Measurements from ENCODE around the gene SYNC.
"Not testable (repeated sequence)": the region's sequence is repeated elsewhere in the genome, so short reads cannot be mapped to it uniquely, and the experiment has no call there.

Gene SYNC

GRCh38 chr1:32685498-32685897, 17.1 kb downstream of the SYNC start:
- no peak for DNase-seq (ENCODE audit: extremely low spot score)
- TF ChIP-seq PKNOX1 (IDR thresholded peaks at IDR 0.05): no peak
- POLR2A ChIA-PET: interaction anchor here (1.0 kb wide), 1 partner anchor 13 kb away, joined by 3 read pairs; no protein-coding TSS in a partner anchor
- CTCF ChIA-PET: no interaction called here

DNA sequence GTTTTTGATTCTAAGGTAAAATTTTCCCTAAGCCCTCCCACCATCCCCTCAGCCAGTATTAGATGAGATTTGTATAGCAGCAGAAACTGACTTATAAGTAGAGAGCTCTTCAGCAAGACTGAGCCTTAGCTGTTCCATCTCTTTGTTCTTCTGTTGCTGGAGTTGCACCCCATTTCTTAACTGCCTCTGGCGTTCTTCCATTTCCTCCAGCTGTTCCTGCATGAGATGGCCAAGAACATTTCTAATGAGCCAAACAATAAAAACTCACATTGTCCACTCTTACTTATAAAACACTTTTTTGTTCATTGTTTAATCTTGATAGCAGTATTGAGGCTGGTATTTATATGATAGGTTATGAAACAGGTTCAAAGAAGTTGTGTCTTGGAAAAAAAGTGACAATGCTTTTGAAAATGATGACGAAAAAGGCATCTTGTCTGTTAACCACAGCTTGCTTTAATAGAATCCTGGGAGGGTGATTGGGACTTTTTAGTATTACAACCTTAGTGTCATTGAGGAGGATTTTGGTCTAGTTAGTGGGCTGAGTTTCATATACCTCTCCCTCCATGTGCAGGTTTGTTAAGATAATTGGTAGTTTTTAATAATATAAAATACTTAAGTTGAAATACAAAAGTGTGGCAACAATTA, 18.3 kb downstream of the SYNC start:
- ChIA-PET POLR2A (no interaction called here), CTCF (interaction anchor here (1.1 kb wide), 1 partner anchor 28 kb away, joined by 3 read pairs; no protein-coding TSS in a partner anchor)
- no peak for DNase-seq (ENCODE audit: extremely low spot score)
- TF ChIP-seq FOXK2 (IDR thresholded peaks at IDR 0.05) (no peak), ZNF384 (IDR thresholded peaks at IDR 0.05) (no peak), HDGF (IDR thresholded peaks at IDR 0.05; ENCODE audit: borderline replicate concordance) (no peak), TARDBP (IDR thresholded peaks at IDR 0.05) (no peak), L3MBTL2 (conservative IDR thresholded peaks at IDR 0.05) (no peak), BHLHE40 (IDR thresholded peaks at IDR 0.05; ENCODE audit: borderline replicate concordance) (no peak), LEF1 (IDR thresholded peaks at IDR 0.05; ENCODE audit: borderline replicate concordance) (no peak), FOXM1 (IDR thresholded peaks at IDR 0.05; ENCODE audit: borderline replicate concordance) (no peak), SP1 (IDR thresholded peaks at IDR 0.05) (no peak), ELF4 (IDR thresholded peaks at IDR 0.05) (no peak), FOXA1 (IDR thresholded peaks at IDR 0.05) (no peak), PKNOX1 (IDR thresholded peaks at IDR 0.05) (no peak), NFRKB (IDR thresholded peaks at IDR 0.05) (no peak), SUZ12 (IDR thresholded peaks at IDR 0.05) (no peak), CTBP1 (IDR thresholded peaks at IDR 0.05; ENCODE audit: borderline replicate concordance) (no peak), ARNT (IDR thresholded peaks at IDR 0.05) (no peak)

DNA sequence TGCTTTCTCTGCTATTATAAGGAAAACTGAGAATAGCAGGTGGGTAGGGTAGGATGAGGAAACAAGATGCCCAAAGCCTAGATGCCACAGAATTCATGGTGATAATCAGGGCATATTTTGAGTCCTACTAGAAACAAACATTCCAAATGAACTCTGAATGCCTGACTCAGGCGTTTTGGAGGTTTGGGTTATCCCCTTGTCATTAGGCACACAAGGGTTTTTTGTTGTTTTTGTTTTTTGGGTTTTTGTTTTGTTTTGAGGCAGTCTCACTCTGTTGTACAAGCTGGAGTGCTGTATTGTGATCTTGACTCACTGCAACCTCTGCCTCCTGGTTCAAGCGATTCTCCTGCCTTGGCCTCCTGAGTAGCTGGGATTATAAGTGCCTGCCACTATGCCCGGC, 19.2 kb downstream of the SYNC start:
- no peak for DNase-seq (ENCODE audit: extremely low spot score)
- CTCF ChIA-PET: no interaction called here
- POLR2A ChIA-PET: no interaction called here
- TF ChIP-seq FOXM1 (IDR thresholded peaks at IDR 0.05; ENCODE audit: borderline replicate concordance) (no peak), L3MBTL2 (conservative IDR thresholded peaks at IDR 0.05) (no peak), LEF1 (IDR thresholded peaks at IDR 0.05; ENCODE audit: borderline replicate concordance) (no peak), HDGF (IDR thresholded peaks at IDR 0.05; ENCODE audit: borderline replicate concordance) (no peak), ARNT (IDR thresholded peaks at IDR 0.05) (no peak), SP1 (IDR thresholded peaks at IDR 0.05) (no peak), ZNF384 (IDR thresholded peaks at IDR 0.05) (no peak), FOXA1 (IDR thresholded peaks at IDR 0.05) (no peak)

GRCh38 chr1:32681999-32682398, 20.6 kb downstream of the SYNC start:
- POLR2A ChIA-PET: no interaction called here
- no peak for DNase-seq (ENCODE audit: extremely low spot score)
- TF ChIP-seq PKNOX1 (IDR thresholded peaks at IDR 0.05) (no peak), FOXA1 (IDR thresholded peaks at IDR 0.05) (no peak), ARNT (IDR thresholded peaks at IDR 0.05) (no peak), FOXK2 (IDR thresholded peaks at IDR 0.05) (no peak), FOXM1 (IDR thresholded peaks at IDR 0.05; ENCODE audit: borderline replicate concordance) (no peak), SUZ12 (IDR thresholded peaks at IDR 0.05) (no peak), ELF4 (IDR thresholded peaks at IDR 0.05) (no peak), NFRKB (IDR thresholded peaks at IDR 0.05) (no peak), ZNF384 (IDR thresholded peaks at IDR 0.05) (no peak), LEF1 (IDR thresholded peaks at IDR 0.05; ENCODE audit: borderline replicate concordance) (no peak), HDGF (IDR thresholded peaks at IDR 0.05; ENCODE audit: borderline replicate concordance) (no peak)
- CTCF ChIA-PET: no interaction called here

GRCh38 chr1:32681509-32681908, 21.1 kb downstream of the SYNC start:
- POLR2A ChIA-PET: no interaction called here

GRCh38 chr1:32680642-32681041, 21.9 kb downstream of the SYNC start:
- ChIA-PET POLR2A (no interaction called here), CTCF (no interaction called here)
- TF ChIP-seq L3MBTL2 (conservative IDR thresholded peaks at IDR 0.05): no peak
- no peak for TF ChIP-seq BHLHE40 (IDR thresholded peaks at IDR 0.05; ENCODE audit: borderline replicate concordance)
- no peak for TF ChIP-seq FOXM1 (IDR thresholded peaks at IDR 0.05; ENCODE audit: borderline replicate concordance)
- no peak for TF ChIP-seq TARDBP (IDR thresholded peaks at IDR 0.05)
- no peak for TF ChIP-seq CTBP1 (IDR thresholded peaks at IDR 0.05; ENCODE audit: borderline replicate concordance)
- no peak for TF ChIP-seq SP1 (IDR thresholded peaks at IDR 0.05)
- TF ChIP-seq FOXA1 (IDR thresholded peaks at IDR 0.05): no peak
- TF ChIP-seq PKNOX1 (IDR thresholded peaks at IDR 0.05): no peak
- TF ChIP-seq ARNT (IDR thresholded peaks at IDR 0.05): no peak
- no peak for TF ChIP-seq HDGF (IDR thresholded peaks at IDR 0.05; ENCODE audit: borderline replicate concordance)
- no peak for DNase-seq (ENCODE audit: extremely low spot score)

More at GRCh38 chr1:32681509-32681908, 21.1 kb downstream of the SYNC start:
- TF ChIP-seq FOXK2 (IDR thresholded peaks at IDR 0.05) (no peak), FOXM1 (IDR thresholded peaks at IDR 0.05; ENCODE audit: borderline replicate concordance) (no peak), HDGF (IDR thresholded peaks at IDR 0.05; ENCODE audit: borderline replicate concordance) (no peak), LEF1 (IDR thresholded peaks at IDR 0.05; ENCODE audit: borderline replicate concordance) (no peak), NFRKB (IDR thresholded peaks at IDR 0.05) (no peak), ARNT (IDR thresholded peaks at IDR 0.05) (no peak), CTBP1 (IDR thresholded peaks at IDR 0.05; ENCODE audit: borderline replicate concordance) (no peak), SUZ12 (IDR thresholded peaks at IDR 0.05) (no peak)
- DNase-seq (ENCODE audit: extremely low spot score): no peak
- CTCF ChIA-PET: no interaction called here

DNA sequence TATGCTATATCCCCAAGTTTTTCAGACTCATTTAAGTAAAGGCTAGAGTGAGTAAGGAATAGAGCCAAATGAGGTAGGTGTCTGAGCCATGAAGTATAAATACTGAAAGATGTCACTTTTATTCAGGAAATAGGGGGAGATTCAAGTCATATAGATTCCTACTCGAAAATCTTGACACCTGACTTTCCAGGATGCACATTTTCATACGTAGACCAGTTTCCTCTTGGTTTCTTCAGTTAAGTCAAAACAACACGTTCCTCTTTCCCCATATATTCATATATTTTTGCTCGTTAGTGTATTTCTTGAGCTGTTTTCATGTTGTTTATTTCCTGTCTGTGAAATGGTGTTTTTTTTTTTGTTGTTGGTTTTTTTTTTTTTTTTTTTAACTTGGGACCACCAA, 22.6 kb downstream of the SYNC start:
- POLR2A ChIA-PET; DNase-seq (ENCODE audit: extremely low spot score); CTCF ChIA-PET: not testable (repeated sequence)

Data from HEK293T (cell line).